Lower leg skin (tissue), 3 donors: ENCODE data around the gene ZCCHC24.

Experiments used
- POLR2A ChIP-seq, 2 donors: fragments of 450-650 bp; IDR thresholded peaks; one replicate each; pipeline ENCODE4 v1.6.1; 2016 to 2017; ENCODE audit warnings: antibody characterized with exemption in 2 of 2, mild to moderate bottlenecking in 1 of 2, moderate library complexity in 1 of 2
- TF ChIP-seq, protein P1 (sequence below), 3 donors: fragments of 450-650 bp; IDR thresholded peaks; one replicate each; pipeline ENCODE4 v1.5.1; 2016; ENCODE audit warnings: antibody characterized with exemption in 3 of 3, mild to moderate bottlenecking in 3 of 3, moderate library complexity in 2 of 3

DNA sequence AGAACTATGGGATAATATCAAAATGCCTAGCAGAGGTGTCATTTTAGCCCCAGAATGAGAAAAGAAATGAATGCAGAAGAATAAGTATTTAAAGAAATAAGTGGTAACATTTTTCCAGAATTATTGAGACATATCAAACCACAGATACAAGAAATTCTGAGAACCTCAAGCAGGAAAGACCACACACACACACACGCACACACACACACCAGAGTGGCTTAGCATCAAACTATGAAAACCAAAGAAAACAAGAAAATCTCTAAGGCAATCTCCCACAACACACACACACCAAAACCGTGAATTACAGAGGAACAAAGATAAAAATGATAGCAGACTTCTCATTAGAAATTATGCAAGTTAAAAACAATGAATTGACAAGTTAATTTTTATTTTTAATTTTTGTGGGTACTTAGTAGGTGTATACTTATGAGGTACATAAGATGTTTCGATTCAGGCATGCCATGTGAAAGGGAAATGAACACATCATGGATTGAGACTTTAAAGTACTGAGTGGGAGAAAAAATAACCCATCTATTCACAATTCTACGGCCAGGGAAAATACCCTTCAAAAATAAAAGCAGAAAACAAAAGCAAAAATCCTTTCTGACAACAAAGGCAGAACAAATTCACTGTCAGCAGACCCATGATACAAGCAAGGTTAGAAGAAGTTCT, 83.6 kb downstream of the ZCCHC24 start:
- TF ChIP-seq, protein P1, sequence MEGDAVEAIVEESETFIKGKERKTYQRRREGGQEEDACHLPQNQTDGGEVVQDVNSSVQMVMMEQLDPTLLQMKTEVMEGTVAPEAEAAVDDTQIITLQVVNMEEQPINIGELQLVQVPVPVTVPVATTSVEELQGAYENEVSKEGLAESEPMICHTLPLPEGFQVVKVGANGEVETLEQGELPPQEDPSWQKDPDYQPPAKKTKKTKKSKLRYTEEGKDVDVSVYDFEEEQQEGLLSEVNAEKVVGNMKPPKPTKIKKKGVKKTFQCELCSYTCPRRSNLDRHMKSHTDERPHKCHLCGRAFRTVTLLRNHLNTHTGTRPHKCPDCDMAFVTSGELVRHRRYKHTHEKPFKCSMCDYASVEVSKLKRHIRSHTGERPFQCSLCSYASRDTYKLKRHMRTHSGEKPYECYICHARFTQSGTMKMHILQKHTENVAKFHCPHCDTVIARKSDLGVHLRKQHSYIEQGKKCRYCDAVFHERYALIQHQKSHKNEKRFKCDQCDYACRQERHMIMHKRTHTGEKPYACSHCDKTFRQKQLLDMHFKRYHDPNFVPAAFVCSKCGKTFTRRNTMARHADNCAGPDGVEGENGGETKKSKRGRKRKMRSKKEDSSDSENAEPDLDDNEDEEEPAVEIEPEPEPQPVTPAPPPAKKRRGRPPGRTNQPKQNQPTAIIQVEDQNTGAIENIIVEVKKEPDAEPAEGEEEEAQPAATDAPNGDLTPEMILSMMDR (IDR thresholded peaks at IDR 0.05): no peak
- no peak for TF ChIP-seq POLR2A (IDR thresholded peaks at IDR 0.05)
